IPS DF 4.7 (cell line): ENCODE results near the gene EPDR1.

Experiments used
- DNase-seq: peaks from one replicate; pipeline ENCODE4 v3.0.0-alpha.2; 2013; ENCODE audit warnings: low spot score; ENCODE audit errors: extremely low read depth

EPDR1 gene

GRCh38 chr7:37920305-37920848 lies at the start of gene EPDR1:
TSS of gene EPDR1 (plus strand) at chr7:37920640. CDS start at chr7:37920940, 300 bp downstream.
- no peak for DNase-seq

GRCh38 chr7:37882086-37882485 lies 38.4 kb upstream of the EPDR1 start:
- DNase-seq: no peak

GRCh38 chr7:37893359-37893758 lies 27.1 kb upstream of the EPDR1 start:
- DNase-seq: no peak

- no peak for DNase-seq
Measured at GRCh38 chr7:37894671-37895070, 25.8 kb upstream of the EPDR1 start.

- no peak for DNase-seq
Measured at GRCh38 chr7:37899712-37900247, 20.7 kb upstream of the EPDR1 start.

GRCh38 chr7:37901236-37901827 lies 19.1 kb upstream of the EPDR1 start:
- DNase-seq: no peak

- no peak for DNase-seq
Measured at GRCh38 chr7:37901890-37902524, 18.4 kb upstream of the EPDR1 start.

GRCh38 chr7:37908221-37908788 lies 12.1 kb upstream of the EPDR1 start:
- DNase-seq: no peak

GRCh38 chr7:37912756-37913155 lies 7.7 kb upstream of the EPDR1 start:
- DNase-seq: no peak

- DNase-seq: no peak
Measured at GRCh38 chr7:37915438-37915837, 5.0 kb upstream of the EPDR1 start.

GRCh38 chr7:37916017-37916672 lies 4.3 kb upstream of the EPDR1 start:
- DNase-seq: no peak

- DNase-seq: no peak
Measured at GRCh38 chr7:37916673-37917660, 3.5 kb upstream of the EPDR1 start, which contains the start of gene SFRP4. TSS of gene SFRP4 (minus strand) at chr7:37916817. CDS start at chr7:37916537, 280 bp downstream.

- DNase-seq: no peak
Measured at GRCh38 chr7:37918526-37918925, 1.9 kb upstream of the EPDR1 start.

GRCh38 chr7:37920849-37921805 lies 687 bp downstream of the EPDR1 start:
- DNase-seq: no peak

GRCh38 chr7:37921876-37922275 lies 1.4 kb downstream of the EPDR1 start:
- no peak for DNase-seq

- no peak for DNase-seq
Measured at GRCh38 chr7:37923996-37924395, 3.6 kb downstream of the EPDR1 start.

- DNase-seq: no peak
Measured at GRCh38 chr7:37924491-37925041, 4.1 kb downstream of the EPDR1 start.

GRCh38 chr7:37925620-37926019 lies 5.2 kb downstream of the EPDR1 start:
- DNase-seq: no peak

GRCh38 chr7:37927773-37928444 lies 7.5 kb downstream of the EPDR1 start:
- no peak for DNase-seq
